ENCODE measurements around the gene ECT2. TPM values are rescaled to one million over a fixed set of nuclear protein-coding genes. Genes with fewer than 3 reads are reported as not detected.

The ECT2 gene
- total RNA-seq, 4 donors from 2014 or later: 7.0 to 11.0 (median 9.0) TPM

- no peak for TF ChIP-seq CTCF (IDR thresholded peaks at IDR 0.05)
- DNase-seq (ENCODE audit: low spot score) (no peak), ATAC-seq (ENCODE audit: low FRiP score) (no peak)
Observed at GRCh38 chr3:172707030-172707429, 43.5 kb upstream of the ECT2 start.

GRCh38 chr3:172707967-172708366 lies 42.6 kb upstream of the ECT2 start:
- no peak for TF ChIP-seq CTCF (IDR thresholded peaks at IDR 0.05)
- DNase-seq (ENCODE audit: low spot score): no peak
- no peak for ATAC-seq (ENCODE audit: low FRiP score)

GRCh38 chr3:172708921-172709773 lies 41.4 kb upstream of the ECT2 start:
- TF ChIP-seq CTCF (IDR thresholded peaks at IDR 0.05): no peak
- DNase-seq (ENCODE audit: low spot score): no peak
- ATAC-seq (ENCODE audit: low FRiP score): no peak

GRCh38 chr3:172709774-172710663 lies 40.5 kb upstream of the ECT2 start:
- DNase-seq (ENCODE audit: low spot score) (no peak), ATAC-seq (ENCODE audit: low FRiP score) (peak; percentile 33)
- no peak for TF ChIP-seq CTCF (IDR thresholded peaks at IDR 0.05)

- peak in 1 of 3 donors; percentile 11 for TF ChIP-seq CTCF (IDR thresholded peaks at IDR 0.05)
- DNase-seq (ENCODE audit: low spot score) (peak; percentile 44), ATAC-seq (ENCODE audit: low FRiP score) (peak; percentile 97)
Observed at GRCh38 chr3:172710664-172711453, 39.7 kb upstream of the ECT2 start, which contains the start of gene NCEH1. Gene NCEH1 (minus strand): TSS chr3:172711067. CDS start chr3:172710984, 83 bp downstream.

GRCh38 chr3:172711454-172711795 lies 39.1 kb upstream of the ECT2 start:
- ATAC-seq (ENCODE audit: low FRiP score) (peak; percentile 6), DNase-seq (ENCODE audit: low spot score) (no peak)
- no peak for TF ChIP-seq CTCF (IDR thresholded peaks at IDR 0.05)
